Effector memory CD4-positive, alpha-beta T cell (primary cell): ENCODE measurements around the gene ARHGEF16.

Source experiments
- DNase-seq, 3 donors: peaks; one replicate each; pipeline ENCODE4 v3.0.0-alpha.2; 2020
- H3K27ac ChIP-seq: 2 replicates; pipeline ENCODE4 v1.7.0; 2013; ENCODE audit warnings: mild to moderate bottlenecking, low read length, moderate library complexity; ENCODE audit not compliant: insufficient read depth, poor library complexity, severe bottlenecking
- H3K27me3 ChIP-seq: replicated peaks from 2 replicates; pipeline ENCODE4 v1.7.0; 2013; ENCODE audit warnings: mild to moderate bottlenecking, low read length; ENCODE audit not compliant: insufficient read depth, control insufficient read depth, poor library complexity, severe bottlenecking
- H3K36me3 ChIP-seq: 2 replicates; pipeline ENCODE4 v1.7.0; 2013; ENCODE audit warnings: mild to moderate bottlenecking, low read length, moderate library complexity; ENCODE audit not compliant: control insufficient read depth, insufficient read depth
- H3K4me1 ChIP-seq: 2 replicates; pipeline ENCODE4 v1.7.0; 2013; ENCODE audit warnings: low read length, mild to moderate bottlenecking; ENCODE audit not compliant: control insufficient read depth, insufficient read depth, poor library complexity, severe bottlenecking
- H3K4me3 ChIP-seq: 2 replicates; pipeline ENCODE4 v1.7.0; 2013; ENCODE audit warnings: low read length, low read depth, mild to moderate bottlenecking; ENCODE audit not compliant: insufficient read depth, poor library complexity, severe bottlenecking
- H3K9me3 ChIP-seq: 2 replicates; pipeline ENCODE4 v1.7.0; 2013; ENCODE audit warnings: mild to moderate bottlenecking, low read length, moderate library complexity; ENCODE audit not compliant: control insufficient read depth

The ARHGEF16 gene

GRCh38 chr1:3475839-3476573 is 21.5 kb downstream of the ARHGEF16 start:
- no peaks in the 10 kb centered on the region for H3K9me3 ChIP-seq
- no peak for DNase-seq
- no peak overlapping the region for H3K4me3 ChIP-seq
- no peaks in the 10 kb centered on the region for H3K27me3 ChIP-seq
- no peaks in the 10 kb centered on the region for H3K36me3 ChIP-seq
- H3K4me1 ChIP-seq: no peaks in the 10 kb centered on the region
- H3K27ac ChIP-seq: no peak overlapping the region

GRCh38 chr1:3476666-3477065 is 22.2 kb downstream of the ARHGEF16 start:
- no peaks in the 10 kb centered on the region for H3K36me3 ChIP-seq
- H3K9me3 ChIP-seq: no peaks in the 10 kb centered on the region
- H3K27ac ChIP-seq: no peak overlapping the region
- no peak for DNase-seq
- H3K4me1 ChIP-seq: no peaks in the 10 kb centered on the region
- H3K4me3 ChIP-seq: no peak overlapping the region
- no peaks in the 10 kb centered on the region for H3K27me3 ChIP-seq

GRCh38 chr1:3477241-3477995 is 23.0 kb downstream of the ARHGEF16 start:
- H3K4me1 ChIP-seq: no peaks in the 10 kb centered on the region
- H3K9me3 ChIP-seq: no peaks in the 10 kb centered on the region
- H3K27me3 ChIP-seq: no peaks in the 10 kb centered on the region
- H3K4me3 ChIP-seq: no peak overlapping the region
- no peaks in the 10 kb centered on the region for H3K36me3 ChIP-seq
- H3K27ac ChIP-seq: no peak overlapping the region
- no peak for DNase-seq

GRCh38 chr1:3478187-3478586 is 23.7 kb downstream of the ARHGEF16 start:
- Histone ChIP-seq H3K27me3 (no peaks in the 10 kb centered on the region), H3K9me3 (no peaks in the 10 kb centered on the region), H3K4me3 (no peak overlapping the region), H3K27ac (no peak overlapping the region), H3K4me1 (no peaks in the 10 kb centered on the region), H3K36me3 (no peaks in the 10 kb centered on the region)
- DNase-seq: no peak

GRCh38 chr1:3479511-3480368 is 25.3 kb downstream of the ARHGEF16 start:
- Histone ChIP-seq H3K27ac (no peak overlapping the region), H3K36me3 (no peaks in the 10 kb centered on the region), H3K4me3 (no peak overlapping the region), H3K27me3 (no peaks in the 10 kb centered on the region), H3K4me1 (no peaks in the 10 kb centered on the region), H3K9me3 (no peaks in the 10 kb centered on the region)
- DNase-seq: no peak

GRCh38 chr1:3480369-3480719 is 25.9 kb downstream of the ARHGEF16 start:
- no peaks in the 10 kb centered on the region for H3K4me1 ChIP-seq
- H3K9me3 ChIP-seq: no peaks in the 10 kb centered on the region
- H3K27ac ChIP-seq: no peak overlapping the region
- DNase-seq: no peak
- H3K4me3 ChIP-seq: no peak overlapping the region
- H3K36me3 ChIP-seq: no peaks in the 10 kb centered on the region
- H3K27me3 ChIP-seq: no peaks in the 10 kb centered on the region

- no peaks in the 10 kb centered on the region for H3K4me1 ChIP-seq
- no peaks in the 10 kb centered on the region for H3K36me3 ChIP-seq
- no peak overlapping the region for H3K27ac ChIP-seq
- H3K27me3 ChIP-seq: no peaks in the 10 kb centered on the region
- no peak for DNase-seq
- H3K9me3 ChIP-seq: no peaks in the 10 kb centered on the region
- no peak overlapping the region for H3K4me3 ChIP-seq
Measured at GRCh38 chr1:3481046-3481445, 26.6 kb downstream of the ARHGEF16 start.

GRCh38 chr1:3481836-3482375 is 27.4 kb downstream of the ARHGEF16 start:
- no peaks in the 10 kb centered on the region for H3K9me3 ChIP-seq
- DNase-seq: no peak
- no peak overlapping the region for H3K27ac ChIP-seq
- H3K4me1 ChIP-seq: no peaks in the 10 kb centered on the region
- H3K36me3 ChIP-seq: no peaks in the 10 kb centered on the region
- H3K27me3 ChIP-seq: no peaks in the 10 kb centered on the region
- H3K4me3 ChIP-seq: no peak overlapping the region

GRCh38 chr1:3482378-3482849 is 27.9 kb downstream of the ARHGEF16 start:
- Histone ChIP-seq H3K4me3 (no peak overlapping the region), H3K27ac (no peak overlapping the region), H3K36me3 (no peaks in the 10 kb centered on the region), H3K4me1 (no peaks in the 10 kb centered on the region), H3K9me3 (no peaks in the 10 kb centered on the region), H3K27me3 (no peaks in the 10 kb centered on the region)
- DNase-seq: no peak
